DOHH2 (cell line): ENCODE data around the gene LRCH1.

ENCODE experiments used
- H3F3A ChIP-seq: fragments of 200-600 bp; sonication (generic), shearing (Covaris generic); 2 replicates; pipeline ENCODE4 v1.6.0; 2016; ENCODE audit warnings: antibody characterized with exemption, mild to moderate bottlenecking; ENCODE audit not compliant: control insufficient read depth, insufficient read depth
- H3K27ac ChIP-seq: fragments of 200-600 bp; sonication (generic); 2 replicates; pipeline ENCODE4 v1.5.1; 2014; ENCODE audit warnings: low read depth, mild to moderate bottlenecking, low read length, moderate library complexity
- H3K27me3 ChIP-seq: fragments of 200-600 bp; sonication (generic); 2 replicates; pipeline ENCODE4 v1.6.1; 2014; ENCODE audit warnings: mild to moderate bottlenecking, low read length, mixed read lengths; ENCODE audit not compliant: control insufficient read depth
- H3K36me3 ChIP-seq: fragments of 200-600 bp; sonication (generic); 2 replicates; pipeline ENCODE4 v1.6.1; 2014; ENCODE audit warnings: mild to moderate bottlenecking, low read length, moderate library complexity, mixed read lengths; ENCODE audit not compliant: control insufficient read depth
- H3K4me1 ChIP-seq: fragments of 200-600 bp; sonication (generic); 2 replicates; pipeline ENCODE4 v1.6.1; 2014; ENCODE audit warnings: mild to moderate bottlenecking, low read length, mixed read lengths; ENCODE audit not compliant: control insufficient read depth
- H3K4me2 ChIP-seq: fragments of 200-600 bp; sonication (generic); 2 replicates; pipeline ENCODE4 v1.6.0; 2014; ENCODE audit warnings: mild to moderate bottlenecking, low read length, moderate library complexity
- H3K4me3 ChIP-seq: fragments of 200-600 bp; sonication (generic); 2 replicates; pipeline ENCODE4 v1.5.1; 2014; ENCODE audit warnings: mild to moderate bottlenecking, low read length, mixed read lengths
- H3K79me2 ChIP-seq: fragments of 200-600 bp; sonication (generic); 2 replicates; pipeline ENCODE4 v1.6.1; 2014; ENCODE audit warnings: mild to moderate bottlenecking, low read length, mixed read lengths; ENCODE audit not compliant: control insufficient read depth
- H3K9me2 ChIP-seq: fragments of 200-600 bp; sonication (generic); replicated peaks from 2 replicates; pipeline ENCODE4 v1.6.1; 2014; ENCODE audit warnings: mild to moderate bottlenecking, low read length, mixed read lengths; ENCODE audit not compliant: control insufficient read depth
- H3K9me3 ChIP-seq: fragments of 200-600 bp; sonication (generic); 2 replicates; pipeline ENCODE4 v1.6.1; 2014; ENCODE audit warnings: antibody characterized with exemption, low read length, mixed read lengths; ENCODE audit not compliant: control insufficient read depth, insufficient read depth
- H4K20me1 ChIP-seq: fragments of 200-600 bp; sonication (generic); 2 replicates; pipeline ENCODE4 v1.6.0; 2014; ENCODE audit warnings: low read depth, mild to moderate bottlenecking, antibody characterized with exemption, low read length, moderate library complexity; ENCODE audit not compliant: control insufficient read depth, insufficient read depth
- CTCF ChIP-seq: fragments of 200-600 bp; sonication (generic); IDR thresholded peaks from one replicate; pipeline ENCODE4 v1.5.1; 2014; ENCODE audit warnings: antibody characterized with exemption, mild to moderate bottlenecking, low read depth, low read length; ENCODE audit not compliant: poor library complexity, severe bottlenecking
- EZH2phosphoT487 ChIP-seq: fragments of 200-600 bp; sonication (generic); IDR thresholded peaks from 2 replicates; pipeline ENCODE4 v1.6.1; 2017; ENCODE audit warnings: borderline replicate concordance, mild to moderate bottlenecking, antibody characterized with exemption, low read length, moderate library complexity, mixed read lengths

The LRCH1 gene

GRCh38 chr13:46555722-46556417 lies 2.9 kb downstream of the LRCH1 start:
- H3K4me1 ChIP-seq: peaks cover 62% of the 10 kb centered on the region
- H3F3A ChIP-seq: peaks cover 11% of the 10 kb centered on the region
- H3K4me3 ChIP-seq: peak overlapping the region; percentile 92
- H3K9me3 ChIP-seq: no peaks in the 10 kb centered on the region
- H3K79me2 ChIP-seq: peaks cover 84% of the 10 kb centered on the region
- H4K20me1 ChIP-seq: peaks cover 18% of the 10 kb centered on the region; the same call in 1 of the 2 replicates
- H3K4me2 ChIP-seq: peak overlapping the region; percentile 100
- H3K36me3 ChIP-seq: peaks cover 11% of the 10 kb centered on the region
- no peaks in the 10 kb centered on the region for H3K9me2 ChIP-seq
- no peaks in the 10 kb centered on the region for H3K27me3 ChIP-seq
- peak overlapping the region; percentile 65 for H3K27ac ChIP-seq
- no peak for TF ChIP-seq EZH2phosphoT487
- TF ChIP-seq CTCF: no peak

DNA sequence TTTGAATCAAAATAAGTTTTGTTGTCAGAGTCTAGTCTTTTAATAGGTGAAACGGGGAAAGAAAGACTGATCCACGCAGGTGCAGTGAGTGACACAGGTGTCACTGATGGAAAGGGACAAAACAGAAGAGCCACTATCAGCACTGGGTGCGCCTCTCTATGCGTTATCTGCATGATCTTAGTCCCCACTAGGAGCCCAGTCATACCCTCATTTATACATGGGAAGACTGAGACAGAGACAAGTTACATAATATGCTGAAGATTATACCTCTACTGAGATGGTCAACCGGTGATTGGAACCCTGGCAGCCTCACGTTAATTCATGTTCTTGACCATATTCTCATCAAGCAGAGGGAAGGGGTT lies 3.4 kb downstream of the LRCH1 start:
- no peaks in the 10 kb centered on the region for H3K9me2 ChIP-seq
- H3K4me2 ChIP-seq: peak overlapping the region; percentile 100
- peaks cover 23% of the 10 kb centered on the region; the same call in 1 of the 2 replicates for H4K20me1 ChIP-seq
- peaks cover 11% of the 10 kb centered on the region for H3K36me3 ChIP-seq
- peaks cover 11% of the 10 kb centered on the region for H3F3A ChIP-seq
- peak overlapping the region; percentile 65 for H3K27ac ChIP-seq
- peaks cover 89% of the 10 kb centered on the region for H3K79me2 ChIP-seq
- no peaks in the 10 kb centered on the region for H3K9me3 ChIP-seq
- peak overlapping the region; percentile 92 for H3K4me3 ChIP-seq
- peaks cover 64% of the 10 kb centered on the region for H3K4me1 ChIP-seq
- H3K27me3 ChIP-seq: no peaks in the 10 kb centered on the region
- TF ChIP-seq EZH2phosphoT487 (no peak), CTCF (no peak)

DNA sequence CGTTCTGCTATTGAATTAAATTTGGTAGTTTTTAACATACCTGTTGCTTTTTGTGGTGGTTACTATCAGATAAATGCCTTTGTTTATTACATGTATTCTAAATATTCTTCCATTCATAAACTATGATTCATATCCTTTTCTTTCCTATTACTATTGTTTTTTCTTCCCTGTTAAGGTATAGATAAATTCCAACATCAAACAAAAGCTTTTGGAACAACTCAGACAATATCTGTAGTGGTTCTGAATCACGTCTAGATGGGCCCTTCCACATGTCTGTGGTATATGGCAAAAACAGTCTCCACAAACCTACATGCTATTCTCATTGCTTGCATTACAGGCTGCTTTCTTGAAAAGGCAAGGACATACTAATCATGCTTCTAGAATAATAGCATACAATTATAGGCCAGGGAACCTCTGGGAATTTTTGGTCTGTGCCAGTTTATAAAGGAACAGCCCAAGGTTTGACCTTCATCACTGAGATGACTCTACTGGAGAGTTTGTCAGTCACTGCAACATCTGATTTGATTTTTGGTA lies 6.4 kb downstream of the LRCH1 start:
- peaks cover 4% of the 10 kb centered on the region for H3K36me3 ChIP-seq
- TF ChIP-seq EZH2phosphoT487 (no peak), CTCF (no peak)
- peaks cover 63% of the 10 kb centered on the region for H3K4me1 ChIP-seq
- no peaks in the 10 kb centered on the region for H3K9me3 ChIP-seq
- no peaks in the 10 kb centered on the region for H3K27me3 ChIP-seq
- peaks cover 42% of the 10 kb centered on the region for H4K20me1 ChIP-seq
- H3K79me2 ChIP-seq: peaks cover 100% of the 10 kb centered on the region
- H3K4me2 ChIP-seq: peak overlapping the region; percentile 3; the same call in 1 of the 2 replicates
- no peak overlapping the region for H3K4me3 ChIP-seq
- H3F3A ChIP-seq: peaks cover 11% of the 10 kb centered on the region
- no peak overlapping the region for H3K27ac ChIP-seq
- H3K9me2 ChIP-seq: no peaks in the 10 kb centered on the region
